Osteocyte (in vitro differentiated cells): ENCODE data around the gene EML1. TPM values are rescaled to one million over a fixed set of nuclear protein-coding genes. Genes with fewer than 3 reads are reported as not detected.

Experiments used
- DNase-seq: peaks from one replicate; pipeline ENCODE4 v3.0.0; 2021; ENCODE audit warnings: mixed read lengths; ENCODE audit not compliant: unreplicated experiment; ENCODE audit errors: extremely low spot score
- H3K27ac Mint-ChIP-seq: one replicate; pipeline ENCODE4 v1.8.0; 2021; ENCODE audit warnings: mild to moderate bottlenecking, mixed read lengths; ENCODE audit not compliant: unreplicated experiment
- H3K27me3 Mint-ChIP-seq: one replicate; pipeline ENCODE4 v1.8.0; 2021; ENCODE audit warnings: mixed read lengths; ENCODE audit not compliant: unreplicated experiment
- H3K36me3 Mint-ChIP-seq: one replicate; pipeline ENCODE4 v1.8.0; 2021; ENCODE audit warnings: mixed read lengths; ENCODE audit not compliant: unreplicated experiment
- H3K4me1 Mint-ChIP-seq: one replicate; pipeline ENCODE4 v1.8.0; 2021; ENCODE audit warnings: mixed read lengths; ENCODE audit not compliant: unreplicated experiment
- H3K4me3 Mint-ChIP-seq: one replicate; pipeline ENCODE4 v1.8.0; 2021; ENCODE audit warnings: mild to moderate bottlenecking, moderate library complexity, mixed read lengths; ENCODE audit not compliant: unreplicated experiment
- H3K9me3 Mint-ChIP-seq: one replicate; pipeline ENCODE4 v1.8.0; 2021; ENCODE audit warnings: mixed read lengths; ENCODE audit not compliant: unreplicated experiment
- total RNA-seq: library from RNA; stranded (reverse); gene quantifications from 2 replicates; pipeline ENCODE4 v1.2.1, GENCODE V29; 2021
- TF ChIP-seq, protein P1 (sequence below): fragments of 200-600 bp; sonication (generic); IDR thresholded peaks from 2 replicates; pipeline ENCODE4 v1.5.0; 2021; ENCODE audit warnings: antibody characterized with exemption, mild to moderate bottlenecking, moderate library complexity

The EML1 gene
- total RNA-seq, 1 donor from 2014 or later, result 34.8 TPM

- H3K27ac Mint-ChIP-seq, result no peak overlapping the region
- no peaks in the 10 kb centered on the region for H3K9me3 Mint-ChIP-seq
- DNase-seq, result no peak
- H3K36me3 Mint-ChIP-seq, result no peaks in the 10 kb centered on the region
- no peaks in the 10 kb centered on the region for H3K4me1 Mint-ChIP-seq
- no peaks in the 10 kb centered on the region for H3K27me3 Mint-ChIP-seq
- TF ChIP-seq, protein P1, sequence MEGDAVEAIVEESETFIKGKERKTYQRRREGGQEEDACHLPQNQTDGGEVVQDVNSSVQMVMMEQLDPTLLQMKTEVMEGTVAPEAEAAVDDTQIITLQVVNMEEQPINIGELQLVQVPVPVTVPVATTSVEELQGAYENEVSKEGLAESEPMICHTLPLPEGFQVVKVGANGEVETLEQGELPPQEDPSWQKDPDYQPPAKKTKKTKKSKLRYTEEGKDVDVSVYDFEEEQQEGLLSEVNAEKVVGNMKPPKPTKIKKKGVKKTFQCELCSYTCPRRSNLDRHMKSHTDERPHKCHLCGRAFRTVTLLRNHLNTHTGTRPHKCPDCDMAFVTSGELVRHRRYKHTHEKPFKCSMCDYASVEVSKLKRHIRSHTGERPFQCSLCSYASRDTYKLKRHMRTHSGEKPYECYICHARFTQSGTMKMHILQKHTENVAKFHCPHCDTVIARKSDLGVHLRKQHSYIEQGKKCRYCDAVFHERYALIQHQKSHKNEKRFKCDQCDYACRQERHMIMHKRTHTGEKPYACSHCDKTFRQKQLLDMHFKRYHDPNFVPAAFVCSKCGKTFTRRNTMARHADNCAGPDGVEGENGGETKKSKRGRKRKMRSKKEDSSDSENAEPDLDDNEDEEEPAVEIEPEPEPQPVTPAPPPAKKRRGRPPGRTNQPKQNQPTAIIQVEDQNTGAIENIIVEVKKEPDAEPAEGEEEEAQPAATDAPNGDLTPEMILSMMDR, result no peak
- H3K4me3 Mint-ChIP-seq, result no peak overlapping the region
These were observed 158.8 kb downstream of the EML1 start for GRCh38 chr14:99952039-99952438.

DNA sequence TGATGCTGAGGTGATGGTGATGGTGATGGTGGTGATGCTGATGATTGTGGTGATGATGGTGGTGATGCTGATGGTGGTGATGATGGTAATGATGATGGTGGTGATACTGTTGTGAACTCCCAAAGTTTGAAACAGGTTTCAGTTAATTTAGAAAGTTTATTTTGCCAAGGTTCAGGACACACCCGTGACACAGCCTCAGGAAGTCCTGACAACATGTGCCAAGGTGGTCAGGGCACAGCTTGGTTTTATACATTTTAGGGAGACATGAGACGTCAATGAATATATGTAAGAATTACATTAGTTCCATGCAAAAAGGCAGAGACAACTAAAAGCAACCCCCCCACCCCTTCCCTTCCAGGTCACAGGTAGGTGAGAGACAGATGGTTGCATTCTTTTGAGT, 159.2 kb downstream of the EML1 start:
- Mint-ChIP-seq H3K9me3 (no peaks in the 10 kb centered on the region), H3K4me3 (no peak overlapping the region)

DNA sequence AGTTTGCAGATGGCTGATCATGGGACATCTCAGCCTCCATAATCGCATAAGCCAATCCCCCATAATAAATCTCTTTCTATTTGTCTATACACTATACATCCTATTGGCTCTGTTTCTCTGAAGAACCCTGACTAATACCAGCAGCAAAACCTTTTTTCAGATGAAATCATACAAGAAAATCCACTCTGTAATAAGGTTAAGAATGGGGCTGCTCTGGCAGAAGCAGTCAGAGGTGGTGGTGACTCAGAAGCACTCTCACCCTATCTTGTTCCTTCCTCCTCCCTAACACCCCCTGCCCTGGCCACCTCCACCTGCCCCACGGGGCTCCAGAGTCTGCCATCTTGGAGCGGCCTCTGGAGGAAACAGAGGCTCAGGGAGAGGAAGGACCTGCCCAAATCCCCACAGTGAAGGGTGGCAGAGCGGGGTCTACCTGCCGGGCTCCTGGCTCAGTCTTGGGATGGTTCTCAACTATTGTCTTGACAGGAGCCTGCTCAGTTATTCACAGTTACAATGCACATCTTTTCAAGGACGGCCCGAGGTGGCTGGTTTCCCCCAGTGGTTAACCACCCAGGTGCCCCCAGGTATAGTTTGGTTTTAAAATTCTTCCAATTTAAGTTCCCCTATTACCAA, 162.7 kb downstream of the EML1 start:
- Mint-ChIP-seq H3K4me1 (peaks cover 3% of the 10 kb centered on the region), H3K4me3 (no peak overlapping the region), H3K27me3 (peaks cover 10% of the 10 kb centered on the region), H3K27ac (no peak overlapping the region), H3K9me3 (no peaks in the 10 kb centered on the region), H3K36me3 (no peaks in the 10 kb centered on the region)
- no peak for DNase-seq
- TF ChIP-seq, protein P1, result no peak

More for the DNA sequence above, 159.2 kb downstream of the EML1 start:
- Mint-ChIP-seq H3K27me3 (no peaks in the 10 kb centered on the region), H3K27ac (no peak overlapping the region), H3K4me1 (no peaks in the 10 kb centered on the region), H3K36me3 (no peaks in the 10 kb centered on the region)
- TF ChIP-seq, protein P1, result no peak
- DNase-seq, result no peak

DNA sequence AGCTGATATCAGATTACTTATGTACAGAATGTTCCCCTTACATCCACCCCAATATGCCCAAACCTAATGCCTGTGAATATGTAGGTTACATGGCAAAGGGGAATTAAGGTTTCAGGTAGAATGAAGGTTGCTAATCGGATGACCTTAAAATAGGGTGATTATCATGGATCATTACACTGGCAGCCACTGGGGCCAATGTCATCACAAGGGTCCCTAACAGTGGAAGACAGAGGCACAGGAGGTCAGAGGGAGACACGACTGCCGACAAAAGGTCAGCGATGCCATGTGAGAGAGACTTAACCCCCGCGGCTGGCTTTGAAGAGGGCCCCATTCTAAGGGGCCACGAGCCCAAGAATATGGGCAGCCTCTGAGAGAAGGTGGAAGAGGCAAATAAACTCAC, 165.2 kb downstream of the EML1 start:
- H3K4me3 Mint-ChIP-seq, result no peak overlapping the region
- H3K27ac Mint-ChIP-seq, result no peak overlapping the region
- DNase-seq, result no peak
- peaks cover 19% of the 10 kb centered on the region for H3K27me3 Mint-ChIP-seq
- H3K4me1 Mint-ChIP-seq, result peaks cover 3% of the 10 kb centered on the region
- TF ChIP-seq, protein P1, result no peak
- H3K36me3 Mint-ChIP-seq, result no peaks in the 10 kb centered on the region
- H3K9me3 Mint-ChIP-seq, result no peaks in the 10 kb centered on the region

DNA sequence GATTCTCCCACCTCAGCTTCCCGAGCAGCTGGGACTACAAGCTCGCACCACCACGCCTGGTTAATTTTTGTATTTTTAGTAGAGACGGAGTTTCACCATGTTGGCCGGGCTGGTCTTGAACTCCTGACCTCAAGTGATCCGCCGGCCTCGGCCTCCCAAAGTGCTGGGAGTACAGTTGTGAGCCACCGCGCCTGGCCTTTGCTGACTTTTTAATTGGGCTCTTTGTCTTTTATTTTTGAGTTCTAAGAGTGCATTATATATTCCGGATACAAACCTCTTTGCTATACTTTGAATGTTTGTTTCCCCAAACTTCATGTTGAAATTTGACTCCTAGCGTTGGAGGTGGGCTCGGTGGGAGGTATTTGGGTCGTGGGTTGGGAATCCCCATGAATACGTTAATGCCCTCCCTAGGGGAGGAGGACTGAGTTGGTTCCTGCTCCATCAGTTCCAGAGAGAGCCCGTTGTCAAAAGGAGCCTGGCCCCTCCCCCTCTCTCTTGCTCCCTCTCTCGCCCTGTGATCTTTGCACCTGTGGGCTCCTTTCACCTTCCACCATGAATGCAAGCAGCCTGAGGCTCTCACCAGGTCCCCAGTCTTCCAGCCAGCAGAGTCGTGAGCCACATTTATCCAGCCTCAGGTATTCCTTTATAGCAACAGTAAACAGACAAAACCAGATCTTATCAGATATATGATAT, 168.8 kb downstream of the EML1 start:
- peak; percentile 32 for DNase-seq
- Mint-ChIP-seq H3K4me3 (no peak overlapping the region), H3K4me1 (peaks cover 3% of the 10 kb centered on the region), H3K27ac (no peak overlapping the region), H3K36me3 (no peaks in the 10 kb centered on the region), H3K27me3 (peaks cover 19% of the 10 kb centered on the region), H3K9me3 (no peaks in the 10 kb centered on the region)
- TF ChIP-seq, protein P1, result no peak
